K562 (cell line): ENCODE measurements around the gene FGF4. TPM values are rescaled to one million over a fixed set of nuclear protein-coding genes. Genes with fewer than 3 reads are reported as not detected.

Experiments used
- ATF3 ChIP-seq, 2 experiments: fragments of 450-650 bp in 1 of 2; sonication (generic) in 1 of 2; formaldehyde crosslinking in 1 of 2; IDR thresholded peaks in 1 of 2; conservative IDR thresholded peaks in 1 of 2; 2 replicates each; pipeline versions ENCODE4 v1.6.1 to v1.8.1; 2016 to 2023; ENCODE audit warnings: mild to moderate bottlenecking in 2 of 2, moderate library complexity in 2 of 2, inconsistent platforms in 1 of 2, missing genetic modification reagents in 1 of 2
- FIP1L1 ChIP-seq: fragments of 200-400 bp; formaldehyde crosslinking; IDR thresholded peaks from 2 replicates; pipeline ENCODE4 v1.6.1; 2018; ENCODE audit warnings: mild to moderate bottlenecking, low read depth, low read length; ENCODE audit not compliant: poor library complexity, severe bottlenecking
- GMEB1 ChIP-seq: fragments of 250-450 bp; sonication (Bioruptor Pico); IDR thresholded peaks from 2 replicates; pipeline ENCODE4 v1.4.0; 2020; ENCODE audit warnings: mild to moderate bottlenecking
- KDM5B ChIP-seq: fragments of 200-600 bp; sonication (generic); IDR thresholded peaks from 2 replicates; pipeline ENCODE4 v1.6.1; 2012; ENCODE audit warnings: low read depth, mild to moderate bottlenecking, moderate library complexity, low read length, control low read depth, inconsistent platforms; ENCODE audit not compliant: insufficient replicate concordance
- KHSRP ChIP-seq: fragments of 450-650 bp; IDR thresholded peaks from 2 replicates; pipeline ENCODE4 v1.6.1; 2017
- MAFF ChIP-seq: IDR thresholded peaks from 2 replicates; pipeline ENCODE4 v1.6.1; 2012; ENCODE audit warnings: low read length, improper control_type of control experiment
- MAFG ChIP-seq: fragments of 450-650 bp; conservative IDR thresholded peaks from 2 replicates; pipeline ENCODE4 v1.6.1; 2016; ENCODE audit warnings: missing genetic modification characterization, missing compliant biosample characterization
- POLR3A ChIP-seq: IDR thresholded peaks from 2 replicates; pipeline ENCODE4 v1.6.1; 2011; ENCODE audit warnings: borderline replicate concordance, mild to moderate bottlenecking, moderate library complexity; ENCODE audit not compliant: insufficient read length, insufficient read depth; ENCODE audit errors: extremely low read depth
- TEAD2 ChIP-seq: fragments of 450-650 bp; IDR thresholded peaks from 2 replicates; pipeline ENCODE4 v1.6.1; 2016; ENCODE audit warnings: missing genetic modification characterization, control low read depth, missing compliant biosample characterization
- ZNF197 ChIP-seq: fragments of 200-800 bp; sonication (Bioruptor generic); IDR thresholded peaks from 2 replicates; pipeline ENCODE4 v1.6.1; 2016; ENCODE audit warnings: low read depth, missing genetic modification characterization, missing compliant biosample characterization
- polyA plus RNA-seq, 8 experiments: library from polyadenylated mRNA; depleted of rRNA in 4 of 8; stranded (reverse) in 5 of 8; unstranded in 3 of 8; fragments of >200 nt; fragmentation: Nextera tagmentation in 2 of 8; fragmentation: Illumina TruSeq in 1 of 8; extraction: Ambion mirVana in 2 of 8; extraction: Trizol in 1 of 8; gene quantifications; 2 replicates each; pipeline versions ENCODE4 v1.2.1 to v1.2.3, GENCODE V29; 2011 to 2014; ENCODE audit warnings: inconsistent platforms in 1 of 8, missing spikeins in 1 of 8
- total RNA-seq, 7 experiments: library from RNA; depleted of rRNA in 6 of 7; stranded (reverse); fragments of >200 nt in 6 of 7; fragmentation: Illumina TruSeq in 2 of 7; extraction: Trizol in 2 of 7; gene quantifications; 2 replicates each; pipeline versions ENCODE4 v1.2.1 to v1.2.3, GENCODE V29; 2011 to 2021; ENCODE audit warnings: low replicate concordance in 1 of 7
- TF ChIP-seq, protein P1 (sequence below): IDR thresholded peaks from 2 replicates; pipeline ENCODE4 v1.6.1; 2011; ENCODE audit warnings: borderline replicate concordance, low read depth, mild to moderate bottlenecking, moderate library complexity, low read length; ENCODE audit not compliant: insufficient read depth, poor library complexity, severe bottlenecking
- TF ChIP-seq, protein P2 (sequence below), 2 experiments: IDR thresholded peaks; 2 replicates each; pipeline ENCODE4 v1.6.1; 2011; ENCODE audit warnings: borderline replicate concordance in 1 of 2, control low read depth in 1 of 2, low read depth in 1 of 2, low read length in 1 of 2, mild to moderate bottlenecking in 1 of 2, mixed read lengths in 1 of 2, moderate library complexity in 1 of 2; ENCODE audit not compliant: insufficient read depth in 1 of 2, insufficient read length in 1 of 2, poor library complexity in 1 of 2, severe bottlenecking in 1 of 2; ENCODE audit errors: extremely low read depth in 1 of 2

Gene FGF4
- total and polyA plus RNA-seq, 9 of the 15 experiments (the other 6 are each of a cell fraction or from before 2014, with no cell fraction given): not detected

DNA sequence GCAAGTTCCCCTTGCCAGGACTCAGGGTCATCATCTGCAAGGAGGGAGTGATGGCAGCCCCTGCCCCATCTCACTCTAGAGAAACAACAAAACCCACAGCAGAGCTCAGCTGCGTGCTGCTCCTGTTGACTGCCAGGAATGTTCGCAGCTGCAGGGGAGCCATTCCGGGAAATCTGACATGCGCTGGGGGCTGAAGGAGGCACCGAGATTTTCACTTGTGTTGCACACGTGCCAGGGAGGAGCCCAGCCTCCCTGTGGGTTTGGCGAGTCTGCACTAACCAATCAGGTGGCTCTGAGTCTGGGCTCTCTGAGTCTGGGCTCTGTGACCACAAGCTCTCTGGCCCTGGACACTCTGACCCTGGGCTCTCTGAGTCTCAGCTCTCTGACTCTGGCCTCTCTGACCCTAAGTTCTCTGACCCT, 33.5 kb upstream of the FGF4 start (continued):
- TF ChIP-seq FIP1L1: no peak
- TF ChIP-seq ZNF197 (CRISPR knock-in tag): no peak
- no peak for TF ChIP-seq ATF3 (IDR thresholded peaks at IDR 0.05)
- TF ChIP-seq ATF3 (CRISPR knock-in tag; conservative IDR thresholded peaks at IDR 0.05): no peak
- TF ChIP-seq KDM5B: no peak
- TF ChIP-seq GMEB1: no peak
- TF ChIP-seq MAFF: no peak
- TF ChIP-seq KHSRP: no peak
- no peak for TF ChIP-seq POLR3A
- TF ChIP-seq, protein P1, sequence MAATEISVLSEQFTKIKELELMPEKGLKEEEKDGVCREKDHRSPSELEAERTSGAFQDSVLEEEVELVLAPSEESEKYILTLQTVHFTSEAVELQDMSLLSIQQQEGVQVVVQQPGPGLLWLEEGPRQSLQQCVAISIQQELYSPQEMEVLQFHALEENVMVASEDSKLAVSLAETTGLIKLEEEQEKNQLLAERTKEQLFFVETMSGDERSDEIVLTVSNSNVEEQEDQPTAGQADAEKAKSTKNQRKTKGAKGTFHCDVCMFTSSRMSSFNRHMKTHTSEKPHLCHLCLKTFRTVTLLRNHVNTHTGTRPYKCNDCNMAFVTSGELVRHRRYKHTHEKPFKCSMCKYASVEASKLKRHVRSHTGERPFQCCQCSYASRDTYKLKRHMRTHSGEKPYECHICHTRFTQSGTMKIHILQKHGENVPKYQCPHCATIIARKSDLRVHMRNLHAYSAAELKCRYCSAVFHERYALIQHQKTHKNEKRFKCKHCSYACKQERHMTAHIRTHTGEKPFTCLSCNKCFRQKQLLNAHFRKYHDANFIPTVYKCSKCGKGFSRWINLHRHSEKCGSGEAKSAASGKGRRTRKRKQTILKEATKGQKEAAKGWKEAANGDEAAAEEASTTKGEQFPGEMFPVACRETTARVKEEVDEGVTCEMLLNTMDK: no peak
- TF ChIP-seq TEAD2 (tag): no peak
- TF ChIP-seq, protein P2, sequence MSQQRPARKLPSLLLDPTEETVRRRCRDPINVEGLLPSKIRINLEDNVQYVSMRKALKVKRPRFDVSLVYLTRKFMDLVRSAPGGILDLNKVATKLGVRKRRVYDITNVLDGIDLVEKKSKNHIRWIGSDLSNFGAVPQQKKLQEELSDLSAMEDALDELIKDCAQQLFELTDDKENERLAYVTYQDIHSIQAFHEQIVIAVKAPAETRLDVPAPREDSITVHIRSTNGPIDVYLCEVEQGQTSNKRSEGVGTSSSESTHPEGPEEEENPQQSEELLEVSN (IDR thresholded peaks at IDR 0.05; ENCODE audit: borderline replicate concordance in 1 of 2, extremely low read depth in 1 of 2, insufficient read depth in 1 of 2, insufficient read length in 1 of 2, low read depth in 1 of 2, low read length in 1 of 2, poor library complexity in 1 of 2, severe bottlenecking in 1 of 2): no peak
- no peak for TF ChIP-seq MAFG (tag)
